Measurements from ENCODE around the gene RERE. TPM values are rescaled to one million over a fixed set of nuclear protein-coding genes. Genes with fewer than 3 reads are reported as not detected.
A peak's percentile ranks its signal among the peaks of the same experiment; 100 is the strongest.
"Not testable (repeated sequence)": the region's sequence is repeated elsewhere in the genome, so short reads cannot be mapped to it uniquely, and the experiment has no call there.

RERE gene
- total RNA-seq, 1 experiment from 2014 or later: 40.6 TPM

DNA sequence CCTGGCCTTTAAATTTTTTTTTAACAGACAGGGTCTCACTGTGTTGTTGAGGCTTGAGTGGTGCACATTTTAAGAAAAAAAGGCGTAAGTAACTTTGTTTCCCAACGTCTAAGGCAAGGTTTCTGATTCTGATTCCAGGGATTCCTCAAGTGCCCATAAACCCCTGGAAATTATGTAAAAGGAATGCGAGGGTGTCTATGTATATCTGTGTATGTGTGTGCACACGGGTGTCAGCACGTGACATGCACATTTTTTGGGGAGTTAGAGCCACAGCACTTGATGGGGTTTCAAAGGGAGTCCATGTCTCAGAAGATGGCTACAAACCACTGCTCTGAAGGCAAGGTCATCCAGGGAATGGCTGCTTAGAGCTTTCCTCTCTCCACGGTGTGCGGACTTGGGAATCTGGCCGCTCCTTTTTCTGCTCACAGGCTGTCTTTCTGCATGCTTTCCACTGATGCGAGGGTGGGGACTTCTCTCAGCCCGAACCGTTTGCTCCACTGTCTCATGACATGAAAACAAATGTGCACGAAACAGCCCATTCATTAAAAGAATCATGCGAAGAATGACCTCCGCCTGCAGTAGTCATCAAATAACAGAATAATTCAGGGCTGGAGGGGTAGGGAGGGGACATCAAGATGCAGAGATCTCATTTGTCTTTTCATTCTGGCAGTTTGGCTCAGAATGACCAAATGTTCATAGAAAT, 18.7 kb upstream of the RERE start (continued):
- no peak for TF ChIP-seq ZBTB33 (IDR thresholded peaks at IDR 0.05; ENCODE audit: extremely low read depth, insufficient replicate concordance, low read length)
- no peak for TF ChIP-seq JUND (IDR thresholded peaks at IDR 0.05)

GRCh38 chr1:8831340-8831739, 13.9 kb upstream of the RERE start:
- DNase-seq (ENCODE audit: low read depth, low spot score) (no peak), ATAC-seq (peak; percentile 46; the same call in 1 of the 2 replicates)
- no peak overlapping the region for H3K9ac ChIP-seq (ENCODE audit: low read length)
- no peaks in the 10 kb centered on the region for H4K20me1 ChIP-seq (ENCODE audit: insufficient read depth)
- ChIA-PET RAD21 (ENCODE audit: low non-redundant PET in 1 of 2, low total read pairs in 2 of 2, uncharacterized antibody in 2 of 2, unreplicated experiment in 2 of 2) (no interaction called here), POLR2A (no interaction called here), CTCF (interaction anchor here (1.4 kb wide), 1 partner anchor 10 kb away, joined by 3 read pairs; no protein-coding TSS in a partner anchor)
- H3K4me1 ChIP-seq (ENCODE audit: control insufficient read depth in 1 of 2, insufficient read depth in 2 of 2, low read length in 2 of 2): peaks cover 0 to 10% of the 10 kb centered on the region in 2 experiments; a peak in 2 of 4 replicates
- H3K4me3 ChIP-seq (replicated peaks in 1 of 2; ENCODE audit: low read depth in 1 of 2, low read length in 2 of 2): no peak overlapping the region
- H3K36me3 ChIP-seq (ENCODE audit: control insufficient read depth in 1 of 2, insufficient read depth in 2 of 2, low read length in 2 of 2): no peaks in the 10 kb centered on the region
- no peaks in the 10 kb centered on the region for H3K9me3 ChIP-seq (ENCODE audit: control insufficient read depth in 1 of 2, insufficient read depth in 1 of 2, low read depth in 1 of 2, low read length in 2 of 2)
- H3K4me2 ChIP-seq (ENCODE audit: low read length): no peak overlapping the region
- H3K9me2 ChIP-seq (ENCODE audit: insufficient read depth): no peaks in the 10 kb centered on the region
- TF ChIP-seq, protein P1, sequence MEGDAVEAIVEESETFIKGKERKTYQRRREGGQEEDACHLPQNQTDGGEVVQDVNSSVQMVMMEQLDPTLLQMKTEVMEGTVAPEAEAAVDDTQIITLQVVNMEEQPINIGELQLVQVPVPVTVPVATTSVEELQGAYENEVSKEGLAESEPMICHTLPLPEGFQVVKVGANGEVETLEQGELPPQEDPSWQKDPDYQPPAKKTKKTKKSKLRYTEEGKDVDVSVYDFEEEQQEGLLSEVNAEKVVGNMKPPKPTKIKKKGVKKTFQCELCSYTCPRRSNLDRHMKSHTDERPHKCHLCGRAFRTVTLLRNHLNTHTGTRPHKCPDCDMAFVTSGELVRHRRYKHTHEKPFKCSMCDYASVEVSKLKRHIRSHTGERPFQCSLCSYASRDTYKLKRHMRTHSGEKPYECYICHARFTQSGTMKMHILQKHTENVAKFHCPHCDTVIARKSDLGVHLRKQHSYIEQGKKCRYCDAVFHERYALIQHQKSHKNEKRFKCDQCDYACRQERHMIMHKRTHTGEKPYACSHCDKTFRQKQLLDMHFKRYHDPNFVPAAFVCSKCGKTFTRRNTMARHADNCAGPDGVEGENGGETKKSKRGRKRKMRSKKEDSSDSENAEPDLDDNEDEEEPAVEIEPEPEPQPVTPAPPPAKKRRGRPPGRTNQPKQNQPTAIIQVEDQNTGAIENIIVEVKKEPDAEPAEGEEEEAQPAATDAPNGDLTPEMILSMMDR (IDR thresholded peaks at IDR 0.05 in 2 of 3, conservative IDR thresholded peaks at IDR 0.05 in 1 of 3; ENCODE audit: borderline replicate concordance in 1 of 3, insufficient read depth in 1 of 3, low read depth in 2 of 3, low read length in 2 of 3): peak in 2 of 3 experiments; percentile 41 to 53; a peak in 3 of 6 replicates
- TF ChIP-seq POLR2A (IDR thresholded peaks at IDR 0.05; ENCODE audit: borderline replicate concordance, extremely low read depth, insufficient read depth, insufficient read length): no peak
- no peak overlapping the region for H3K27ac ChIP-seq (ENCODE audit: low read depth, low read length)
- no peak overlapping the region for H2AFZ ChIP-seq (ENCODE audit: low read depth, low read length, poor library complexity, severe bottlenecking)
- H3K27me3 ChIP-seq (ENCODE audit: insufficient read depth, low read length): no peaks in the 10 kb centered on the region
- BruUV-seq (replicated peaks): no TSS peak
- intact Hi-C loops (cut with micrococcal nuclease): no loop called here
- H3K79me2 ChIP-seq (ENCODE audit: insufficient read depth, low read length): no peaks in the 10 kb centered on the region

DNA sequence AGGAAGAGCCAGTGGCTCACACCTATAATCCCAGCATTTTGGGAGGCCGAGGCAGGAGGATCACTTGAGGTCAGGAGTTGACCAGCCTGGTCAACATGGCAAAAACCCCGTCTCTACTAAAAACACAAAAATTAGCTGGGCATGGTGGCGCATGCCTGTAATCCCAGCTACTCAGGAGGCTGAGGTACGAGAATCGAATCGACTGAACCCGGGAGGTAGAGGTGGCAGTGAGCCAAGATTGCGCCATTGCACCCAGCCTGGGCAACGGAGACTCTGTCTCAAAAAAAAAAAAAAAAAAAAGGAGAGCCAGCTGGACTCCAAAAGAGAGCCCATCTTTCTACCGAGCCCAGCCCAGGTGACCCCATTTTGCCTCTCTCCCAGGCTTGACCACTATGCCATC, 13.3 kb upstream of the RERE start:
- DNase-seq (ENCODE audit: low read depth, low spot score); ATAC-seq; POLR2A ChIA-PET: not testable (repeated sequence)

More for the DNA sequence above, 13.3 kb upstream of the RERE start:
- H3K79me2 ChIP-seq (ENCODE audit: insufficient read depth, low read length); H4K20me1 ChIP-seq (ENCODE audit: insufficient read depth); H3K36me3 ChIP-seq (ENCODE audit: control insufficient read depth in 1 of 2, insufficient read depth in 2 of 2, low read length in 2 of 2); H3K27me3 ChIP-seq (ENCODE audit: insufficient read depth, low read length); H3K4me2 ChIP-seq (ENCODE audit: low read length); H3K9me2 ChIP-seq (ENCODE audit: insufficient read depth); H2AFZ ChIP-seq (ENCODE audit: low read depth, low read length, poor library complexity, severe bottlenecking); H3K9me3 ChIP-seq (ENCODE audit: control insufficient read depth in 1 of 2, insufficient read depth in 1 of 2, low read depth in 1 of 2, low read length in 2 of 2); CTCF ChIA-PET; H3K4me3 ChIP-seq (replicated peaks in 1 of 2; ENCODE audit: low read depth in 1 of 2, low read length in 2 of 2); BruUV-seq (replicated peaks); H3K9ac ChIP-seq (ENCODE audit: low read length); H3K27ac ChIP-seq (ENCODE audit: low read depth, low read length); intact Hi-C loops (cut with micrococcal nuclease); RAD21 ChIA-PET (ENCODE audit: low non-redundant PET in 1 of 2, low total read pairs in 2 of 2, uncharacterized antibody in 2 of 2, unreplicated experiment in 2 of 2): not testable (repeated sequence)
- H3K4me1 ChIP-seq (ENCODE audit: control insufficient read depth in 1 of 2, insufficient read depth in 2 of 2, low read length in 2 of 2): peaks cover 0 to 14% of the 10 kb centered on the region in 2 experiments; a peak in 2 of 4 replicates
